Endodermal cell (in vitro differentiated cells): ENCODE measurements around the gene ITGA2B. TPM values are rescaled to one million over a fixed set of nuclear protein-coding genes. Genes with fewer than 3 reads are reported as not detected.

Source experiments
- DNase-seq: peaks from one replicate; pipeline ENCODE4 v3.0.0-alpha.2; 2017
- H3K27ac ChIP-seq: 2 replicates; pipeline ENCODE4 v1.5.1; 2013; ENCODE audit warnings: mild to moderate bottlenecking, low read depth, low read length, moderate library complexity
- H3K27me3 ChIP-seq: 2 replicates; pipeline ENCODE4 v1.6.1; 2013; ENCODE audit warnings: mild to moderate bottlenecking, low read length, moderate library complexity; ENCODE audit not compliant: insufficient read depth, control insufficient read depth, poor library complexity, severe bottlenecking
- H3K36me3 ChIP-seq: 2 replicates; pipeline ENCODE4 v1.7.0; 2013; ENCODE audit warnings: mild to moderate bottlenecking, low read length, moderate library complexity; ENCODE audit not compliant: control insufficient read depth, insufficient read depth
- H3K4me1 ChIP-seq: one replicate; pipeline ENCODE4 v1.7.0; 2013; ENCODE audit warnings: low read length; ENCODE audit not compliant: control insufficient read depth, insufficient read depth
- H3K4me3 ChIP-seq: 2 replicates; pipeline ENCODE4 v1.5.1; 2013; ENCODE audit warnings: mild to moderate bottlenecking, low read length, moderate library complexity
- H3K9ac ChIP-seq: 2 replicates; pipeline ENCODE4 v1.6.1; 2013; ENCODE audit warnings: mild to moderate bottlenecking, low read length, moderate library complexity; ENCODE audit not compliant: poor library complexity, severe bottlenecking; ENCODE audit errors: extremely low read depth
- H3K9me3 ChIP-seq: 2 replicates; pipeline ENCODE4 v1.6.1; 2013; ENCODE audit warnings: mild to moderate bottlenecking, low read length, moderate library complexity; ENCODE audit not compliant: control insufficient read depth
- H3K27ac Mint-ChIP-seq: 2 replicates; pipeline ENCODE4 v1.8.0; 2020; ENCODE audit warnings: mixed read lengths
- H3K27me3 Mint-ChIP-seq: 2 replicates; pipeline ENCODE4 v1.8.0; 2021; ENCODE audit warnings: mild to moderate bottlenecking, mixed read lengths; ENCODE audit not compliant: insufficient read depth
- H3K36me3 Mint-ChIP-seq: 2 replicates; pipeline ENCODE4 v1.8.0; 2020; ENCODE audit warnings: low read depth, mixed read lengths
- H3K4me1 Mint-ChIP-seq: 2 replicates; pipeline ENCODE4 v1.8.0; 2020; ENCODE audit warnings: mixed read lengths
- H3K4me3 Mint-ChIP-seq: 2 replicates; pipeline ENCODE4 v1.8.0; 2020; ENCODE audit warnings: mild to moderate bottlenecking, moderate library complexity, mixed read lengths
- H3K9me3 Mint-ChIP-seq: 2 replicates; pipeline ENCODE4 v1.8.0; 2020; ENCODE audit warnings: mild to moderate bottlenecking, mixed read lengths
- WGBS, 2 experiments: methylation state at CpG; one replicate each; pipeline versions ENCODE4 v1.1.5 to v1.1.7; 2013; ENCODE audit warnings: missing lambda C conversion rate in 2 of 2, mixed read lengths in 1 of 2; ENCODE audit not compliant: insufficient coverage in 1 of 2, insufficient read length in 1 of 2; 5-methylcytosine and 5-hydroxymethylcytosine counted together
- total RNA-seq, 2 donors: library from RNA; stranded (reverse); fragmentation: NEBNext Ultra II Directional in 1 of 2; extraction: Animal tissue kit (Norgen Biotek cat#: 25700) in 1 of 2; gene quantifications; 2 replicates in 1 of 2; 3 replicates in 1 of 2; pipeline ENCODE4 v1.2.1, GENCODE V29; 2021
- TF ChIP-seq, protein P1 (sequence below): fragments of 200-600 bp; sonication (generic); conservative IDR thresholded peaks from 2 replicates; pipeline ENCODE4 v1.5.0; 2021; ENCODE audit warnings: antibody characterized with exemption, mild to moderate bottlenecking

Gene ITGA2B
- total RNA-seq, 2 donors from 2014 or later: 5.2 to 8.5 TPM

DNA sequence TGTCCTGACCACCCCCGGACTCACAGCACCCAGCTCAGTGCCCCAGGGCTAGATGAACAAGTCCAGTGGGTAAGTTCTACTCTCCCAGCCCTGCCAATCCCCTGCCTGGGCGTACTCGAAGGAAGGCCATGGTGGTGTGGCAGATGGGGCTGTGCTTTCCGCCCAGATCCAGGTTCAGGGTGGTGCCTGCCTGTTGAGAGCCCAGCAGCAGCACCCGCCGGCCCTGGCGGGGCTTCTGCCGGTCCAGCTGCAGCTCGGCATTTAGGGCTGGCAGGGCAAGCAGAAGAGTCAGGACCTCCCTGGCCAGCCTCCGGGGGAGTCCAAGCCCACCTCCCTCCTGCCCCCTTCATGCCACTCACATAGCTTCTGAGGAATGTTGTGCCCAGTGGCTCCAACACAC is 9.6 kb downstream of the ITGA2B start:
- no peaks in the 10 kb centered on the region for H3K36me3 Mint-ChIP-seq
- H3K4me3 Mint-ChIP-seq: no peak overlapping the region
- TF ChIP-seq, protein P1, sequence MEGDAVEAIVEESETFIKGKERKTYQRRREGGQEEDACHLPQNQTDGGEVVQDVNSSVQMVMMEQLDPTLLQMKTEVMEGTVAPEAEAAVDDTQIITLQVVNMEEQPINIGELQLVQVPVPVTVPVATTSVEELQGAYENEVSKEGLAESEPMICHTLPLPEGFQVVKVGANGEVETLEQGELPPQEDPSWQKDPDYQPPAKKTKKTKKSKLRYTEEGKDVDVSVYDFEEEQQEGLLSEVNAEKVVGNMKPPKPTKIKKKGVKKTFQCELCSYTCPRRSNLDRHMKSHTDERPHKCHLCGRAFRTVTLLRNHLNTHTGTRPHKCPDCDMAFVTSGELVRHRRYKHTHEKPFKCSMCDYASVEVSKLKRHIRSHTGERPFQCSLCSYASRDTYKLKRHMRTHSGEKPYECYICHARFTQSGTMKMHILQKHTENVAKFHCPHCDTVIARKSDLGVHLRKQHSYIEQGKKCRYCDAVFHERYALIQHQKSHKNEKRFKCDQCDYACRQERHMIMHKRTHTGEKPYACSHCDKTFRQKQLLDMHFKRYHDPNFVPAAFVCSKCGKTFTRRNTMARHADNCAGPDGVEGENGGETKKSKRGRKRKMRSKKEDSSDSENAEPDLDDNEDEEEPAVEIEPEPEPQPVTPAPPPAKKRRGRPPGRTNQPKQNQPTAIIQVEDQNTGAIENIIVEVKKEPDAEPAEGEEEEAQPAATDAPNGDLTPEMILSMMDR: no peak
- H3K4me1 ChIP-seq: peaks cover 7% of the 10 kb centered on the region
- H3K27me3 Mint-ChIP-seq: peaks cover 41% of the 10 kb centered on the region
- H3K9me3 ChIP-seq: no peaks in the 10 kb centered on the region
- H3K4me1 Mint-ChIP-seq: peaks cover 15% of the 10 kb centered on the region
- no peaks in the 10 kb centered on the region for H3K9me3 Mint-ChIP-seq
- no peak overlapping the region for H3K27ac Mint-ChIP-seq
- 95 to 97% methylated on average over 8 to 10 of the region's 10 CpGs for WGBS, 2 experiments
- H3K4me3 ChIP-seq: no peak overlapping the region
- no peak overlapping the region for H3K9ac ChIP-seq
- no peak for DNase-seq
- H3K36me3 ChIP-seq: no peaks in the 10 kb centered on the region
- no peak overlapping the region for H3K27ac ChIP-seq
- H3K27me3 ChIP-seq: peaks cover 14% of the 10 kb centered on the region

DNA sequence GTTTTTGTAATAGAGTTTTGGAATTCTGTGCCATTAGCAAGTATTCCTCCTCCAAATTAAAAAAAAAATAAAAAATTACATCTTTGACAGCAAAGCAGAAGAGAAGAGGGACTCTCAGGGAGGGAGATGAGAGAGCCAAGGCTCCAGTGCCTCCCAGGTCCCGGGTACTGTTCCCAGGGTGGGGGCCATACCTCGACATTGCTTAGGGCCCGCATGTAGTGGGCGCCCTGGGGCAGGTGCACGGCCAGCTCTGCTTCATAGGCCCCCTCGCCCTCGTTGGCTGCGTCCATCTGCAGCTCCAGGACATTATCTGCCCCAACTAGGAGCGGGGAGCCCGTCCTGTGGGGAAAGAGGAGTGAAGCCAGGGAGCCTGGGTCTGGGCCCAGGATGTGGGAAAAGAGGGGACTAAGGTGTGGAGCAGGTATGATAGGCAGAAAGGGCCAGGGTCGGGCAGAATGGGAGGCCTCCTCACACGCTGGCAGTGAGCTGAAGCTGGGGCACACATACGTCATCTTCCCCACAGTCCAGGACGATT is 11.2 kb downstream of the ITGA2B start:
- TF ChIP-seq, protein P1: no peak
- Histone ChIP-seq H3K36me3 (no peaks in the 10 kb centered on the region), H3K9ac (no peak overlapping the region), H3K27me3 (no peaks in the 10 kb centered on the region), H3K4me3 (no peak overlapping the region), H3K4me1 (peaks cover 6% of the 10 kb centered on the region), H3K27ac (no peak overlapping the region), H3K9me3 (no peaks in the 10 kb centered on the region)
- no peaks in the 10 kb centered on the region for H3K36me3 Mint-ChIP-seq
- no peak for DNase-seq
- H3K27me3 Mint-ChIP-seq: peaks cover 27% of the 10 kb centered on the region
- peaks cover 12% of the 10 kb centered on the region for H3K4me1 Mint-ChIP-seq
- WGBS, 2 experiments: 88 to 96% methylated on average over 6 to 14 of the region's 14 CpGs
- no peak overlapping the region for H3K4me3 Mint-ChIP-seq
- no peaks in the 10 kb centered on the region for H3K9me3 Mint-ChIP-seq
- no peak overlapping the region for H3K27ac Mint-ChIP-seq

DNA sequence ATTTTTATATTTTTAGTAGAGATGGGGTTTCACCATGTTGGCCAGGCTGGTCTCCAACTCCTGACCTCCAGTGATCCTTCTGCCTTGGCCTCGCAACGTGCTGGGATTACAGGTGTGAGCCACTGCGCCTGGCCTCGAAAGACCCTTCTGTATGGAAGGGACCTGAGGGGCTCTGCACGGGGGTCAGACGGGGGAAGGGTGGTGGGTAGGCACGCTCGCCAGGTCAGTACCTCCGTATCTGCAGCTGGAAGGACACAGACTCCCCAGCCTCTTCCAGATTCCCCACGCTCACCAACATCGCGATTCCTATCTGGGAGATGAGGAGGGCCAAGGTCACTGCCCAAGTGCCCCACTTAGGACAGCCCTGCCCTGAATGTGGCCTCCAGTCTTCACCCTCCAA is 12.7 kb downstream of the ITGA2B start:
- no peak overlapping the region for H3K4me3 ChIP-seq
- 93 to 95% methylated on average over 9 to 12 of the region's 12 CpGs for WGBS, 2 experiments
- no peak for DNase-seq
- no peaks in the 10 kb centered on the region for H3K36me3 Mint-ChIP-seq
- no peak overlapping the region for H3K27ac ChIP-seq
- no peaks in the 10 kb centered on the region for H3K9me3 Mint-ChIP-seq
- no peak overlapping the region for H3K4me3 Mint-ChIP-seq
- no peak overlapping the region for H3K9ac ChIP-seq
- TF ChIP-seq, protein P1: no peak
- H3K9me3 ChIP-seq: no peaks in the 10 kb centered on the region
- no peaks in the 10 kb centered on the region for H3K36me3 ChIP-seq
- H3K4me1 ChIP-seq: peaks cover 5% of the 10 kb centered on the region
- H3K27me3 Mint-ChIP-seq: peaks cover 16% of the 10 kb centered on the region
- H3K27ac Mint-ChIP-seq: no peak overlapping the region
- no peaks in the 10 kb centered on the region for H3K27me3 ChIP-seq
- peaks cover 8% of the 10 kb centered on the region for H3K4me1 Mint-ChIP-seq
